Kidney epithelial cell (primary cell): ENCODE data around the gene GABARAPL2. TPM values are rescaled to one million over a fixed set of nuclear protein-coding genes. Genes with fewer than 3 reads are reported as not detected.
A peak's percentile ranks its signal among the peaks of the same experiment; 100 is the strongest.

ENCODE experiments used
- DNase-seq: peaks from one replicate; pipeline ENCODE4 v3.0.0-alpha.2; 2010; ENCODE audit warnings: low read depth
- H3K27me3 ChIP-seq: 2 replicates; pipeline ENCODE4 v1.6.0; 2011; ENCODE audit warnings: low read length; ENCODE audit not compliant: control insufficient read depth, insufficient read depth
- H3K36me3 ChIP-seq: 2 replicates; pipeline ENCODE4 v1.5.1; 2011; ENCODE audit warnings: low read length; ENCODE audit not compliant: control insufficient read depth, insufficient read depth
- H3K4me3 ChIP-seq: 2 replicates; pipeline ENCODE4 v1.5.1; 2011; ENCODE audit warnings: low read depth, mild to moderate bottlenecking, control low read depth, low read length
- total RNA-seq: library from RNA; depleted of rRNA; stranded (reverse); fragments of >200 nt; gene quantifications from 2 replicates; pipeline ENCODE4 v1.2.3, GENCODE V29; 2015
- TF ChIP-seq, protein P1 (sequence below): IDR thresholded peaks from 2 replicates; pipeline ENCODE4 v1.5.1; 2011; ENCODE audit warnings: mild to moderate bottlenecking, moderate library complexity, low read length, control low read depth, inconsistent platforms; ENCODE audit not compliant: insufficient read depth, poor library complexity, severe bottlenecking

GABARAPL2 gene, protein sequence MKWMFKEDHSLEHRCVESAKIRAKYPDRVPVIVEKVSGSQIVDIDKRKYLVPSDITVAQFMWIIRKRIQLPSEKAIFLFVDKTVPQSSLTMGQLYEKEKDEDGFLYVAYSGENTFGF
- total RNA-seq, result 67.9 and 75.6 TPM in 2 replicates

DNA sequence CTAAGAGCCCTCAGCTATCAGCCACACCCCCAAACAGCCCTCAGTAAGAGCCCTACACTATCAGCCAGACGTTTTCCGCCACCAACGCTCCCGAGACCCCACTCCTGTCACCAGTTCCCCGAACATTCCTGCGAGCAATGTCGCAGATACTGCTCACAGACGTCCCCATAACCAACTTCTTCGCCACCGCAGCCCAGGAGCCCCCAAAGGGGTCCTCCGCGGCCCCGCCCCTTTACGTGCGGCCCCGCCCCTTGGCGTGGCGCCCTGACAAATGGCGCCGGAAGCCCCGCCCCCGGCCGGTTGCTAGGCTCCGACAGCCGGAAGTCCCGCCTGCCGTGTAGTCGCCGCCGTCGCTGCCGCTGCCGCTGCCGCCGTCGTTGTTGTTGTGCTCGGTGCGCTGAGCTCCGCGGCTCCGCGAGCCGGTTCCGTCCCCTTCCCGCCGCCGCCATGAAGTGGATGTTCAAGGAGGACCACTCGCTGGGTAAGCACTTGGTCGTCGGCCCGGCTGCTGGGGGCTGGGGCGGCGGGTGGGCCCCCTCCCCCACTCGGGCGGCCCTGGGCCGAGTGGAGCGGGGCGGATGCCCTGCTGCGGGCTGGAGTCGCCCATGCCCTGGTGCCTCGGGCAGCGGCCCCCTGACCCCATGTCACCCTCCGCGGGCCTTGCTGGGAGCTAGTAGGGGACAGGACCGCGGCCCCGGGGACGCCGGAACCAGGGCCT, at the start of gene GABARAPL2:
Gene GABARAPL2, plus strand, starts transcription at position 340 of the 718 bp plus-strand sequence. Its CDS starts 108 bp downstream, at position 448.
- H3K27me3 ChIP-seq, result no peaks in the 10 kb centered on the region
- no peaks in the 10 kb centered on the region for H3K36me3 ChIP-seq
- peak; percentile 23 for DNase-seq
- TF ChIP-seq, protein P1, sequence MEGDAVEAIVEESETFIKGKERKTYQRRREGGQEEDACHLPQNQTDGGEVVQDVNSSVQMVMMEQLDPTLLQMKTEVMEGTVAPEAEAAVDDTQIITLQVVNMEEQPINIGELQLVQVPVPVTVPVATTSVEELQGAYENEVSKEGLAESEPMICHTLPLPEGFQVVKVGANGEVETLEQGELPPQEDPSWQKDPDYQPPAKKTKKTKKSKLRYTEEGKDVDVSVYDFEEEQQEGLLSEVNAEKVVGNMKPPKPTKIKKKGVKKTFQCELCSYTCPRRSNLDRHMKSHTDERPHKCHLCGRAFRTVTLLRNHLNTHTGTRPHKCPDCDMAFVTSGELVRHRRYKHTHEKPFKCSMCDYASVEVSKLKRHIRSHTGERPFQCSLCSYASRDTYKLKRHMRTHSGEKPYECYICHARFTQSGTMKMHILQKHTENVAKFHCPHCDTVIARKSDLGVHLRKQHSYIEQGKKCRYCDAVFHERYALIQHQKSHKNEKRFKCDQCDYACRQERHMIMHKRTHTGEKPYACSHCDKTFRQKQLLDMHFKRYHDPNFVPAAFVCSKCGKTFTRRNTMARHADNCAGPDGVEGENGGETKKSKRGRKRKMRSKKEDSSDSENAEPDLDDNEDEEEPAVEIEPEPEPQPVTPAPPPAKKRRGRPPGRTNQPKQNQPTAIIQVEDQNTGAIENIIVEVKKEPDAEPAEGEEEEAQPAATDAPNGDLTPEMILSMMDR, result no peak
- H3K4me3 ChIP-seq, result peak within 1 kb of the TSS; percentile 69

DNA sequence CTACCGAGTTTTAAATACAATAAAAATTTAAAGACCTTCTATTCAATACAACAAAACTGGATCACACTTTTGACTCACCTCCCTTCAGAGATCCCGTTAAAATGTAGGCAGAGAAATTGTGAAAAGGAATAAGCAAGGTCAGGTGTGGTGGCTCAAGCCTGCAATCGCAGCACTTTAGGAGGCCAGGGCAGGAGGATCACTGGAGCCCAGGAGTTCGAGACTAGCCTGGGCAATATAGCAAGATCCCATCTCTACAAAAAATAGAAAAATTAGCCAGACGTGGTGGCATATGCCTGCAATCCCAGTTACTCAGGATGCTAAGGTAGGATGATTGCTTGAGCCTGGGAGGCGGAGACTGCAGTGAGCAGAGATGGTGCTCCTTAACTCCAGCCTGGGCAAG, 47.0 kb upstream of the GABARAPL2 start:
- H3K27me3 ChIP-seq, result no peaks in the 10 kb centered on the region
- H3K4me3 ChIP-seq, result no peak overlapping the region
- no peak for DNase-seq
- TF ChIP-seq, protein P1, result no peak
- H3K36me3 ChIP-seq, result no peaks in the 10 kb centered on the region

DNA sequence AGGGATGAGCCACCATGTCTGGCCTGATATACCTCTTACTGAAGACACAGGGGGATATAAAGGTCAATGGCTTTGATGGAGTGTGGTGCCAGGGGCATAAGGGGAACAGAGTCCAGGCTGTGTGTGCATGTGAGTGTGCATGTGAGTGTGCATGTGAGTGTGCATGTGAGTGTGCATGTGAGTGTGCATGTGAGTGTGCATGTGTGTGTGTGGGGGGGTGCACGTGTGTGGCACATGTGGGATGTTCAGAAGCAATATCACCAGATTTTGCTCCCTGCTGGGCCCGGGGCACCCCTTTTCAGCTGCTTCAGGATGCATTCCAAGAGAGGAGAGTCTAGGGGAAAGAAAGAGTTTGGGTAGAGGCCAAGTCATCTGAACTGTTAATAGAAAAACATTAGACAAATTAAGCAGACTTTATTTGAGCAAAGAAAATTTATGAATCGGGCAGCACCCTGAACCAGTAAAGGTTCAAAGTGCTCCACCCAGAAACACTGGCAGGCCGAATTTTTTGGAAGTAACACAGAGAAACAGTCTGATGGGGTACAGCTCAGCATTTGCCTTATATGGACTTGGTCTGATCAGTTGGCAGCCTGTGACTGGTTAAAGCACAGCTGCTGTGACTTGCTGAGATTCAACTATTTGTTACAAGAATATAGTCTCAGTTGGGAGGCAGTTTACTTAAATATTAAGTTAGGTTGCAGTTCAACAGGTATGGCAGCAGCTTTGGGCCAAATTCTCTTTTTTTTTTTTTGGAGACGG, 40.0 kb upstream of the GABARAPL2 start:
- no peaks in the 10 kb centered on the region for H3K36me3 ChIP-seq
- no peak overlapping the region for H3K4me3 ChIP-seq
- TF ChIP-seq, protein P1, result no peak
- no peak for DNase-seq
- H3K27me3 ChIP-seq, result no peaks in the 10 kb centered on the region

DNA sequence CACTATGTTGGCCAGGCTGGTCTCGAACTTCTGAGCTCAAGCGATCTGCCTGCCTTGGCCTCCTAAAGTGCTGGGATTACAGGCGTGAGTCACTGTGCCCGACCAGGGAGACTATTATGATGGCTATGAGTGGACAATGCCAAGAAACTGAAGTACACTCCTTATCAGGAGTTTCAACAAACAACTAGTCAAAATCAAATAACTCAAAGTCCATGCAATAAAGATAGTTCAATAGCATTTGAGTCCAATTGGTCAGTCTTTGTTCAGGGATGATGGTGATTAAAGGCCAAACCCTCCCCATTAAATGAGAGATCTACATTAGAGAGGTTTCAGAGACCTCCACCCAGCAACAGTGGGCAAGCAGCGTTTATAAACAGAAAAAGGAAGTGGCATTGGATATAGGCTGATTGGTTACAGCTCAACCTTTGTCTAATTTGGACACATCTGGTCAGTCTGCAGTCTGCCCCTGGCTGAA, 38.3 kb upstream of the GABARAPL2 start:
- Histone ChIP-seq H3K27me3 (no peaks in the 10 kb centered on the region), H3K4me3 (no peak overlapping the region), H3K36me3 (no peaks in the 10 kb centered on the region)
- DNase-seq, result no peak
- TF ChIP-seq, protein P1, result no peak

DNA sequence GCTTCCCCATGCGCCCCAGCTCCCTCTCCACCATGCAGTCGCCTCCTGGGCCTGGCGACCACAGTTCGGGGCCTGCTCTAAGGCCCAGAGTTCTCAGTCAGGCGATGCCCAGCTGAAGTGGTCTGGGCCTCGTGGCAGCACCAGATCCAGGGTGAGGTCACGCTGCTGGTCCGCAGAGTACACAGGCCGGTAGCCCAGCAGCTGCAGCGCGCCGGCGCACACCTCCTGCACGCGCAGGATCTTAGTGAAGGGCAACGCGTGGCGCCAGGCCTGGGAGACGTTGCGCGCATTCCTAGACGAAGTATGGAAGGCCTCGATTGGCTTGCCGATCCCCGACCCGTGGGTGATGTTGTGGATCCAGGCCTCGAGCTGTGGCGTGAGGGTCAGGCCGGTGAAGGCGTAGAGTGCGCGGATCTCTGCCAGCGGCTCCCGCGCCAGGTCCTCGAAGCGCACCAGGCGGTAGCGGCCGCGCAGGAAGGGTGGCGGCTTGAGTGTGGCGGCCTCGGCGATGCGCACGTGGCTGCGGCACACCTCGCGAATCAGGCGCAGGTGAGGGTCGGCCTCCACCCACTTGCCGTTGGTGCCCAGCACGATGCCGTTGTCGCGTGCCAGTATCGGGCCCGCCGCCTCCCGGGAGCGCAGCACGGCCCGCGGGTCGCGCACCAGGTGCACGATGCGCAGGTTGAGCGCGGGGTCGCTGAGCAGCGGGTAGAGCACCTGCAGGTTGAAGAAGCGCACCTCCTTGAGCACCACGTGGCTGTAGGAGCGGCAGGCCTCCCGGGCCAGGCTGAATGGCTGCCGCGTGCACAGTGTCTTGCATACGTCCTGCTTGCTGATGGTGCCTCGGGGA, 36.9 kb upstream of the GABARAPL2 start:
- Histone ChIP-seq H3K36me3 (no peaks in the 10 kb centered on the region), H3K27me3 (no peaks in the 10 kb centered on the region), H3K4me3 (no peak overlapping the region)
- TF ChIP-seq, protein P1, result no peak
- no peak for DNase-seq
